Adipocyte (in vitro differentiated cells): ENCODE results near the gene COPS7A.

Source experiments
- DNase-seq: peaks from one replicate; pipeline ENCODE4 v3.0.0-alpha.2; 2015; ENCODE audit warnings: low read depth
- H3K27me3 ChIP-seq: replicated peaks from 2 replicates; pipeline ENCODE4 v1.7.0; 2013; ENCODE audit warnings: mild to moderate bottlenecking, low read length, moderate library complexity; ENCODE audit not compliant: control insufficient read depth, insufficient read depth
- H3K36me3 ChIP-seq: 2 replicates; pipeline ENCODE4 v1.7.0; 2013; ENCODE audit warnings: low read length, mild to moderate bottlenecking, moderate library complexity; ENCODE audit not compliant: control insufficient read depth, insufficient read depth, severe bottlenecking
- H3K4me1 ChIP-seq: 2 replicates; pipeline ENCODE4 v1.7.0; 2013; ENCODE audit warnings: mild to moderate bottlenecking, low read length, moderate library complexity; ENCODE audit not compliant: control insufficient read depth, insufficient read depth
- H3K4me3 ChIP-seq: 2 replicates; pipeline ENCODE4 v1.7.0; 2013; ENCODE audit warnings: mild to moderate bottlenecking, low read length, moderate library complexity
- H3K9ac ChIP-seq: 2 replicates; pipeline ENCODE4 v1.7.0; 2013; ENCODE audit warnings: mild to moderate bottlenecking, low read length, moderate library complexity
- H3K9me3 ChIP-seq: 2 replicates; pipeline ENCODE4 v1.7.0; 2013; ENCODE audit warnings: mild to moderate bottlenecking, low read length, moderate library complexity; ENCODE audit not compliant: control insufficient read depth

Gene COPS7A

GRCh38 chr12:6752921-6753771 lies 29.3 kb downstream of the COPS7A start, which contains the start of gene MLF2:
TSS of gene MLF2 (minus strand) at chr12:6753141. CDS start at chr12:6752334, 807 bp downstream.
- H3K27me3 ChIP-seq, result no peaks in the 10 kb centered on the region
- peak; percentile 99 for DNase-seq
- H3K4me1 ChIP-seq, result peaks cover 27% of the 10 kb centered on the region
- H3K9ac ChIP-seq, result peak within 1 kb of the TSS; percentile 98
- H3K36me3 ChIP-seq, result peaks cover 37% of the 10 kb centered on the region
- peak within 1 kb of the TSS; percentile 89 for H3K4me3 ChIP-seq
- no peaks in the 10 kb centered on the region for H3K9me3 ChIP-seq

- peaks cover 30% of the 10 kb centered on the region for H3K36me3 ChIP-seq
- H3K4me3 ChIP-seq, result no peak overlapping the region
- no peaks in the 10 kb centered on the region for H3K27me3 ChIP-seq
- peaks cover 27% of the 10 kb centered on the region for H3K4me1 ChIP-seq
- DNase-seq, result no peak
- H3K9ac ChIP-seq, result peak overlapping the region; percentile 98
- no peaks in the 10 kb centered on the region for H3K9me3 ChIP-seq
Observed at GRCh38 chr12:6753772-6754356, 30.0 kb downstream of the COPS7A start.

DNA sequence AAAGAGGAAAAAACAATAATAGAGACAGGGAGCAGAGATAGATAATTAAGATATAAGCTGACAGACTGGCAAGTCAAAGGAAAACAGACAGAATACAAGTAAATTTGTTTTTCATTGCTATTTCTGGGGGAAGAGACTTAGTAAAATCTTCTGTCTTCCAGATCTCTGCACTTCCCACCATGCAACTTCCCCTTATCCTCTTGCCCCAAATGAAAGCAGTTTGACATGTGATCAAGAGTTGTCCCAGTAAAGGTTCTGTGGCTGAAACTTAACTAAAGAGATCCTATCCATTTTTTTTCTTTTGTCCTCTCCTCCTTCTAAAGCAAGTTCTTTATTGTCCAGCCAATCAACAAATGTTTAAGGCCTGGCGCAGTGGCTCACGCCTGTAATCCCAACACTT lies 30.6 kb downstream of the COPS7A start:
- Histone ChIP-seq H3K36me3 (peaks cover 25% of the 10 kb centered on the region), H3K4me1 (peaks cover 27% of the 10 kb centered on the region)
- no peak for DNase-seq

GRCh38 chr12:6757028-6757690 lies 33.3 kb downstream of the COPS7A start:
- Histone ChIP-seq H3K9me3 (no peaks in the 10 kb centered on the region), H3K4me1 (peaks cover 11% of the 10 kb centered on the region), H3K27me3 (no peaks in the 10 kb centered on the region), H3K4me3 (no peak overlapping the region), H3K36me3 (no peaks in the 10 kb centered on the region), H3K9ac (no peak overlapping the region)
- DNase-seq, result no peak

More for the DNA sequence above, 30.6 kb downstream of the COPS7A start:
- Histone ChIP-seq H3K9me3 (no peaks in the 10 kb centered on the region), H3K4me3 (no peak overlapping the region), H3K9ac (peak overlapping the region; percentile 98), H3K27me3 (no peaks in the 10 kb centered on the region)

DNA sequence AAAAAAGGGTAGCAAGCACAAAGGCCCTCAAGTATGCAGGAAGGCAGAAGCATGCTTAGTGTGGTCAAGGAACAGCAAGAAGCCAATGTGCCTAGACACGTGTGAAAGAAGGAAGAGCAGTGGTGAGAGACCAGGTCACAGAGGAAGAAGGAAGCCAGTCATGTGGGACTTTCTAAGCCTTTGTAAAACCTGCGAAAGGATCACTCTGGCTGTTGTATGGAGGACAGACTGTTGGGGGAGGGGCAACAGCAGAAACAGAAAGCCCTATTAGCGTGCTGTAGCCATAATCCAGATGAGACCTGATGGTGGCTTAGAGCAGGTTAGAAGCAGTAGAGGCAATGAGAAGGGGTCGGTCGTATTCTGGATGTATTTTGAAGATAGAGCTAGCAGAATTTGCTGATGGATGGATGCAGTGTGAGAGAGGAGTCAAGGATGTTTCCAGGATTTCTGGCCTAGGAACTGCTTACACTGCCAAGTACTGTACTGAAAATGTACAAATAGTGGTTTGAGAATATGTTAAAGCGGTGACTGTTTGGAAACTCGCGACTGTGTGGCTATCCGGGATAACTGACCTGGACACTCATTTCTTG lies 34.8 kb downstream of the COPS7A start:
- Histone ChIP-seq H3K36me3 (no peaks in the 10 kb centered on the region), H3K4me1 (peaks cover 12% of the 10 kb centered on the region), H3K9ac (no peak overlapping the region), H3K27me3 (no peaks in the 10 kb centered on the region), H3K4me3 (no peak overlapping the region), H3K9me3 (no peaks in the 10 kb centered on the region)
- DNase-seq, result no peak

DNA sequence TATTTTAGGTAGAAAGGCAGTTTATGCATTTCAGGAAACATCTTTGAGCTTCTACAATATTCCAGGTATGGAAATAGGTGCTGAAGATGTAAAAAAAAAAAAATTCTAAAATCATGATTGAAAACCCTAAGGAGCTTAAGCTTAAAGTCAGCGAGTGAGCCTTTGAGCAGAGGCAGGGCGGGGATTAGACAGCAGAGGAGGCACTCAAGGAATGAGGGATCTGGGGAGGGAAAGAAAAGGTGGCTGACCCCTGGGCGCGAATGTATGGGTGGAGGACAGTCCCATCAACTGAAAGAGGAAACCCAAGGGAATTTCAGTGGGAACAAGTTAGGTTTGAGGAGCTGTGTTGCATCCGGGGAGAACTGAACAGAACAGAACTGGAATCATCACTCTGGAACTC lies 35.9 kb downstream of the COPS7A start:
- no peak for DNase-seq
- Histone ChIP-seq H3K4me1 (peaks cover 10% of the 10 kb centered on the region), H3K36me3 (no peaks in the 10 kb centered on the region), H3K9ac (no peak overlapping the region), H3K4me3 (no peak overlapping the region), H3K9me3 (no peaks in the 10 kb centered on the region), H3K27me3 (no peaks in the 10 kb centered on the region)

- no peaks in the 10 kb centered on the region for H3K27me3 ChIP-seq
- peaks cover 29% of the 10 kb centered on the region for H3K4me1 ChIP-seq
- H3K9me3 ChIP-seq, result no peaks in the 10 kb centered on the region
- H3K9ac ChIP-seq, result peak overlapping the region; percentile 70
- peak overlapping the region; percentile 65 for H3K4me3 ChIP-seq
- DNase-seq, result no peak
- no peaks in the 10 kb centered on the region for H3K36me3 ChIP-seq
Observed at GRCh38 chr12:6763380-6763779, 39.5 kb downstream of the COPS7A start.

GRCh38 chr12:6764011-6764828 lies 40.4 kb downstream of the COPS7A start:
- H3K36me3 ChIP-seq, result no peaks in the 10 kb centered on the region
- H3K4me1 ChIP-seq, result peaks cover 32% of the 10 kb centered on the region
- no peaks in the 10 kb centered on the region for H3K9me3 ChIP-seq
- DNase-seq, result peak; percentile 97
- H3K9ac ChIP-seq, result peak overlapping the region; percentile 70
- H3K4me3 ChIP-seq, result peak overlapping the region; percentile 65
- no peaks in the 10 kb centered on the region for H3K27me3 ChIP-seq

- H3K4me1 ChIP-seq, result peaks cover 32% of the 10 kb centered on the region
- H3K27me3 ChIP-seq, result no peaks in the 10 kb centered on the region
- DNase-seq, result peak; percentile 34
- H3K4me3 ChIP-seq, result peak overlapping the region; percentile 90
- no peak overlapping the region for H3K9ac ChIP-seq
- H3K9me3 ChIP-seq, result no peaks in the 10 kb centered on the region
- peaks cover 6% of the 10 kb centered on the region for H3K36me3 ChIP-seq
Observed at GRCh38 chr12:6765048-6765633, 41.3 kb downstream of the COPS7A start.
